ENCODE measurements around the gene SPDYC. TPM values are rescaled to one million over a fixed set of nuclear protein-coding genes. Genes with fewer than 3 reads are reported as not detected.

Gene SPDYC
- total RNA-seq, 1 donor, result not detected

DNA sequence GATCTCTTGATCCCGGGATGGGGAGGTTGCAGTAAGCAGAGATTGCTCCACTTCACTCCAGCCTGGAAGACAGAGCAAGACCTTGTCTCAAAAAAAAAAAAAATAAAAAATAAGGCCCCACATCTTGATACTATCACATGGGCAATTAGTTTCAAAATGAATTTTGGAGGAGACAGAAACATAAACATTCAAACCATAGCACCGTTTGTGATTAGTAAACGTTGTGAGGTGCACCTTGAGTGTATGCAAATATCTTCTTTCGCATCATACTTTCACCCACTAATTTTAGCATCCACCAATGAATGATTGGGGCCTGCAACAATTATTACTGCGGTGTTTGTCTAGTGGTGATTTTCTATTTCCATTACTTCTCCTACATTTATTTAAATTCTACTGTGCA, 11.0 kb upstream of the SPDYC start:
- DNase-seq (ENCODE audit: low read depth), result no peak
- TF ChIP-seq, protein P1, sequence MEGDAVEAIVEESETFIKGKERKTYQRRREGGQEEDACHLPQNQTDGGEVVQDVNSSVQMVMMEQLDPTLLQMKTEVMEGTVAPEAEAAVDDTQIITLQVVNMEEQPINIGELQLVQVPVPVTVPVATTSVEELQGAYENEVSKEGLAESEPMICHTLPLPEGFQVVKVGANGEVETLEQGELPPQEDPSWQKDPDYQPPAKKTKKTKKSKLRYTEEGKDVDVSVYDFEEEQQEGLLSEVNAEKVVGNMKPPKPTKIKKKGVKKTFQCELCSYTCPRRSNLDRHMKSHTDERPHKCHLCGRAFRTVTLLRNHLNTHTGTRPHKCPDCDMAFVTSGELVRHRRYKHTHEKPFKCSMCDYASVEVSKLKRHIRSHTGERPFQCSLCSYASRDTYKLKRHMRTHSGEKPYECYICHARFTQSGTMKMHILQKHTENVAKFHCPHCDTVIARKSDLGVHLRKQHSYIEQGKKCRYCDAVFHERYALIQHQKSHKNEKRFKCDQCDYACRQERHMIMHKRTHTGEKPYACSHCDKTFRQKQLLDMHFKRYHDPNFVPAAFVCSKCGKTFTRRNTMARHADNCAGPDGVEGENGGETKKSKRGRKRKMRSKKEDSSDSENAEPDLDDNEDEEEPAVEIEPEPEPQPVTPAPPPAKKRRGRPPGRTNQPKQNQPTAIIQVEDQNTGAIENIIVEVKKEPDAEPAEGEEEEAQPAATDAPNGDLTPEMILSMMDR (IDR thresholded peaks at IDR 0.05; ENCODE audit: insufficient read depth, low read length), result no peak
- H3K4me3 ChIP-seq (ENCODE audit: low read depth, low read length), result no peak overlapping the region

- no peak for DNase-seq (ENCODE audit: low read depth)
- TF ChIP-seq, protein P1 (IDR thresholded peaks at IDR 0.05; ENCODE audit: insufficient read depth, low read length), result no peak
- H3K4me3 ChIP-seq (ENCODE audit: low read depth, low read length), result no peak overlapping the region
Measured at GRCh38 chr11:65160643-65161042, 9.4 kb upstream of the SPDYC start.

GRCh38 chr11:65163684-65164083, 6.3 kb upstream of the SPDYC start:
- no peak overlapping the region for H3K4me3 ChIP-seq (ENCODE audit: low read depth, low read length)
- TF ChIP-seq, protein P1 (IDR thresholded peaks at IDR 0.05; ENCODE audit: insufficient read depth, low read length), result no peak
- DNase-seq (ENCODE audit: low read depth), result no peak

- no peak for DNase-seq (ENCODE audit: low read depth)
- no peak overlapping the region for H3K4me3 ChIP-seq (ENCODE audit: low read depth, low read length)
- TF ChIP-seq, protein P1 (IDR thresholded peaks at IDR 0.05; ENCODE audit: insufficient read depth, low read length), result no peak
Measured at GRCh38 chr11:65165410-65166317, 4.4 kb upstream of the SPDYC start.

DNA sequence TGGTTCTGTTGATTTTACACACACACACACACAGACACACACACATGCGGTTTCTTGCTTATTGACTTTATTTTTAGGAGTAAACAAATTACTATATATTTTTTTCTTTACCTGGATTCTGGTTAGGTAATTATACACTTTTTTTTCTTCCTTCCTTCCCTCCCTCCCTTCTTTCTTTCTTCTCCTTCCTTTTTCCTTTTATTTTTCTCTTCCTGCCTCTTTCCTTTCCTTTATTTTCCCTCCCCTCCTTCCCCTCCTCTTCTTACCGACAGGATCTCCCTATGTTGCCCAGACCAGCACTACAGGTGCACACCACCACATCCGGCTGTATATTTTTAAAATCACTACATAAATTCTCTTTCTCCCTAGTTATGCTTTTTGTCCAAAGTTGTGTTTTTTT, 3.1 kb upstream of the SPDYC start:
- no peak for DNase-seq (ENCODE audit: low read depth)
- H3K4me3 ChIP-seq (ENCODE audit: low read depth, low read length), result no peak overlapping the region
- TF ChIP-seq, protein P1 (IDR thresholded peaks at IDR 0.05; ENCODE audit: insufficient read depth, low read length), result no peak

DNA sequence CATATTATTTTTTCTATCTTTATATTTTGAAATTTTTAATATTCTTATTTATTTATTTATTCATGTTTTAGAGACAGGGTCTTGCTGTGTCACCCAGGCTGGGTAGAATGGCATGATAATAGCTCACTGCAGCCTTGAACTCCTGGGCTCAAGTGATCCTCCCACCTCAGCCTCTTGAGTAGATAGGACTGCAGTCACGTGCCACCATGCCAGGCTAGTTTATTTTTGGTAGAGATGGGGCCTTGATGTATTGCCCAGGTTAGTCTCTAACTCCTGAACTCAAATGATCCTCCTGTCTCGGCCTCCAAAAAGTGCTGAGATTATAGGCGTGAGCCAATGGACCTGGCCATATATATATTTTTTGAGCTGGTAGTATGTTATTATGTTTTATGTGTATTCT, 2.4 kb upstream of the SPDYC start:
- no peak overlapping the region for H3K4me3 ChIP-seq (ENCODE audit: low read depth, low read length)
- DNase-seq (ENCODE audit: low read depth), result no peak
- TF ChIP-seq, protein P1 (IDR thresholded peaks at IDR 0.05; ENCODE audit: insufficient read depth, low read length), result no peak

All from fibroblast of the aortic adventitia (primary cell).